Right lobe of liver (tissue), 6 donors: ENCODE measurements around the gene PHF21B. TPM values are rescaled to one million over a fixed set of nuclear protein-coding genes. Genes with fewer than 3 reads are reported as not detected.
A peak's percentile ranks its signal among the peaks of the same experiment; 100 is the strongest.

Experiments used
- ATAC-seq, 4 donors: fragments of 200-7000 bp; cut with Tn5 transposase; one replicate each; pipeline ENCODE4 v1.9.1; 2020; ENCODE audit warnings: mild to moderate bottlenecking in 4 of 4, moderate library complexity in 4 of 4
- DNase-seq, 3 donors: peaks; one replicate each; pipeline ENCODE4 v3.0.0-alpha.2; 2020
- H3K27ac ChIP-seq, 3 donors: fragments of 200-600 bp; one replicate each; pipeline ENCODE4 v1.8.0; 2022
- H3K27me3 ChIP-seq, 2 donors: fragments of 200-600 bp; one replicate each; pipeline ENCODE4 v1.8.0; 2022
- H3K36me3 ChIP-seq, 4 donors: fragments of 200-600 bp; sonication (generic) in 1 of 4; one replicate each; pipeline versions ENCODE4 v1.5.1 to v1.8.0; 2017 to 2022; ENCODE audit warnings: control low read depth in 1 of 4
- H3K4me1 ChIP-seq, 4 donors: fragments of 200-600 bp; sonication (generic) in 1 of 4; one replicate each; pipeline versions ENCODE4 v1.5.1 to v1.8.0; 2017 to 2022; ENCODE audit warnings: control low read depth in 1 of 4
- H3K4me3 ChIP-seq, 3 donors: fragments of 200-600 bp; one replicate each; pipeline ENCODE4 v1.8.0; 2022
- H3K9me3 ChIP-seq, 4 donors: fragments of 200-600 bp; sonication (generic) in 1 of 4; one replicate each; pipeline versions ENCODE4 v1.5.1 to v1.8.0; 2017 to 2022; ENCODE audit warnings: control low read depth in 1 of 4
- POLR2A ChIP-seq: fragments of 450-650 bp; IDR thresholded peaks from one replicate; pipeline ENCODE4 v1.6.1; 2017; ENCODE audit warnings: antibody characterized with exemption, mild to moderate bottlenecking
- WGBS: methylation state at CpG from one replicate; pipeline ENCODE4 v1.1.6; 2018; ENCODE audit warnings: low coverage, low lambda C conversion rate; ENCODE audit not compliant: insufficient coverage; ENCODE audit errors: missing lambda C conversion rate; 5-methylcytosine and 5-hydroxymethylcytosine counted together
- intact Hi-C, 2 donors: fragments of 100-400 bp; cut with DNase I; formaldehyde crosslinking; loops; one replicate each; pipeline versions ENCODE4 v1.11.2 to v1.14.1; 2022
- total RNA-seq, 6 experiments: library from RNA; depleted of rRNA in 2 of 6; stranded (reverse); fragments of >200 nt in 2 of 6; fragmentation: NEBNext Ultra II Directional in 3 of 6; extraction: Animal tissue kit (Norgen Biotek cat#: 25700) in 3 of 6; gene quantifications; one replicate each; pipeline versions ENCODE4 v1.1.0 to v1.2.4, GENCODE V29; 2016 to 2023
- TF ChIP-seq, protein P1 (sequence below), 4 donors: fragments of 200-600 bp in 3 of 4; fragments of 450-650 bp in 1 of 4; IDR thresholded peaks; one replicate each; pipeline versions ENCODE4 v1.5.1 to v1.8.0; 2016 to 2022; ENCODE audit warnings: antibody characterized with exemption in 4 of 4, mild to moderate bottlenecking in 2 of 4
- donor health status: DM: no; HTN: yes; CAD: no.
- donor health status: DM: no; HTN: no; CAD: no.
- donor health status: DM: no; HTN: no; CAD: no.
- donor health status: DM: no; HTN: yes; CAD: no.
- donor health status: DM: no; HTN: yes; CAD: no.

Gene PHF21B
- total RNA-seq, 6 experiments from 2014 or later: not detected

DNA sequence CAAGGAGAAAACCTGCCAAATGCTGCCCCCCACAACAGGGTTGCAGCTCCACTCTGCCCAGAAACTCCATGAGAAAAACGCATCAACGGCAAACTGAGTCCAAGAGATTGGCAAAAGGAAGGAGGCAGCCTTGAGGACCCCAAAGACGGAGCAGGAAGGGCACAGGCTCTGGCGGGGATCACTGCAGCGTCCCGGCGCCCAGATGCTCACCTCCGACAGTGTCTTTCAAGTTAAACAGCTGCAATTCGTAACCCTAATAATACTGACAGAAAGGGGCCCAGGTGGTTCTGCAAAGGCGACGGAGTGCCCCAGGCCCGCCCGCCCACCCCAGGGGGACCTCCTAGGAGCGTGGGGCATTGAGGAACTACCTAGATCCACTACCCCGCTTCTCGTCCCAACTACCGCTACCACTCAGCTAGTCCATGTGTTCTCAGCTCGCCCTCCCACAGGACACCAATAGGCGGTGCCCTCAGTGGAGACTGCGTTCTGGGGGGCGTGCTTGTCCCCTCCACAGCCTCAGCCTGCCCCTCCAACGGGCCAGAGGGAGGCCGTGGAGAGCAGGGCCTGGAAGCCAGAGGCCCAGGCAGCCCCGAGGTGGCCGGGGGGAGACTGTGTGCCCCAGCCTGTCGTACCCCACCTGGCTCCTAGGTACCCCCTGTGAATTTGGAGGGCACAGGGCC is 127.4 kb downstream of the PHF21B start:
- Histone ChIP-seq H3K9me3 (no peaks in the 10 kb centered on the region), H3K4me1 (no peaks in the 10 kb centered on the region), H3K36me3 (no peaks in the 10 kb centered on the region), H3K4me3 (no peak overlapping the region), H3K27me3 (no peaks in the 10 kb centered on the region), H3K27ac (no peak overlapping the region)
- ATAC-seq (no peak), DNase-seq (peak in 2 of 3 donors; percentile 30 to 31)
- TF ChIP-seq, protein P1, sequence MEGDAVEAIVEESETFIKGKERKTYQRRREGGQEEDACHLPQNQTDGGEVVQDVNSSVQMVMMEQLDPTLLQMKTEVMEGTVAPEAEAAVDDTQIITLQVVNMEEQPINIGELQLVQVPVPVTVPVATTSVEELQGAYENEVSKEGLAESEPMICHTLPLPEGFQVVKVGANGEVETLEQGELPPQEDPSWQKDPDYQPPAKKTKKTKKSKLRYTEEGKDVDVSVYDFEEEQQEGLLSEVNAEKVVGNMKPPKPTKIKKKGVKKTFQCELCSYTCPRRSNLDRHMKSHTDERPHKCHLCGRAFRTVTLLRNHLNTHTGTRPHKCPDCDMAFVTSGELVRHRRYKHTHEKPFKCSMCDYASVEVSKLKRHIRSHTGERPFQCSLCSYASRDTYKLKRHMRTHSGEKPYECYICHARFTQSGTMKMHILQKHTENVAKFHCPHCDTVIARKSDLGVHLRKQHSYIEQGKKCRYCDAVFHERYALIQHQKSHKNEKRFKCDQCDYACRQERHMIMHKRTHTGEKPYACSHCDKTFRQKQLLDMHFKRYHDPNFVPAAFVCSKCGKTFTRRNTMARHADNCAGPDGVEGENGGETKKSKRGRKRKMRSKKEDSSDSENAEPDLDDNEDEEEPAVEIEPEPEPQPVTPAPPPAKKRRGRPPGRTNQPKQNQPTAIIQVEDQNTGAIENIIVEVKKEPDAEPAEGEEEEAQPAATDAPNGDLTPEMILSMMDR (IDR thresholded peaks at IDR 0.05): no peak
- TF ChIP-seq POLR2A: no peak
- intact Hi-C loops: no loop called here
- no CpG with 5 or more reads among the region's 26 CpGs for WGBS

DNA sequence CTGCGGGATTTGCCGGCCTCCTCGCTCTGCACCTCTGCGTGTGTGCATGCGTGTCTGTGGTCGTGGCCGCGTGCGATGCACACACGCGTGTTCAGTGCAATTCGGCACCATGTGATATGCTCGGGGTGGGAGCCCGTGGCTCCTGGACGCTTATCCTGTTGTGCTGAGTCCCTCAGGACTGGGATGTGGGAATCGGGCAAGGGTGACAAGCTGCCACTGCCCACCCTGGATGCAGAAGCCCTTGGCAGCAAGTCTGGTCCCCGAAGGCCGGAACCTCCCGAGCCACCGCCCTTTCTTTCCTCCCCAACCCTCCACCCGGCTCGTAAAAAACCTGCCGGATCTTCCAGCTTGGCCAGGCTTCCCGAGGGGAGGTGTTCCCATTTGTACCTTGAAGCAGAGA is 128.2 kb downstream of the PHF21B start:
- no peak overlapping the region for H3K4me3 ChIP-seq
- ATAC-seq (no peak), DNase-seq (peak in 2 of 3 donors; percentile 28 to 32)
- 76% methylated on average over 13 of the region's 24 CpGs for WGBS
- intact Hi-C loops: no loop called here
- H3K9me3 ChIP-seq: no peaks in the 10 kb centered on the region
- no peaks in the 10 kb centered on the region for H3K27me3 ChIP-seq
- no peak for TF ChIP-seq POLR2A
- TF ChIP-seq, protein P1 (IDR thresholded peaks at IDR 0.05): no peak
- H3K4me1 ChIP-seq: no peaks in the 10 kb centered on the region
- no peaks in the 10 kb centered on the region for H3K36me3 ChIP-seq
- no peak overlapping the region for H3K27ac ChIP-seq

DNA sequence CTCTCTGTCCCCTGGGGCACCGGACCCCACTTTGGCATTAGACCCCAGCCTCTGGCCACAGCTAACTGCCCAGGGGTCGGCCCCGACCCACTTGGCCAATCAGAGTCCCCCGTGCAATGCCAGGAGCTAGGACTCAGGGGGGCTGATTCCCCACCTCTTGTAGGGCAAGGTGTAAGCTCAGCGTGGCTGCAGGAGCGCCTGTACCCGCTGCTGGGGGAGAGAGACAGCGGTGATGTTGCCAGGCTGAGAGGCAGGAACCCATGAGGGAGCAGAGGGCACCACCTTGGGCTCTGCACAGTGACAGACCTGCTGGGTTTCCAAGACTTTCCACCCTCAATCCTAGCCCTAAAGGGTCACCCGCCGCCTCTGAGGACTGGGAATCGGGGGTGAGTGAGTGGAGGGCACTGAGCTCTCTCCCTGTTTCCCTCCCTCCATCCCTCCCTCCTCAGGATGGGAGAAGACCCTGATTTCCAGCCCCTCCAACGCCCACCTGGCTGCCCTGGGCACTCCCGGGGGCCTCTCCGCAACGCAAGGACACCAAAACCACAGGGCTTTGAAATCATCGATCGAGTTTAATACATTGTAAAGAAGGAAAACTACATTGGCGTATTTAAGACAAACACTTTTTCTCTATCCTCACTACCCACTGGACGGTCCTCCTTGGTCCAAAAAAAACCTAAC is 129.1 kb downstream of the PHF21B start:
- WGBS: 20% methylated on average over 1 of the region's 19 CpGs
- peak in 1 of 3 donors; percentile 36 for DNase-seq
- no peak overlapping the region for H3K27ac ChIP-seq
- no peak overlapping the region for H3K4me3 ChIP-seq
- H3K36me3 ChIP-seq: no peaks in the 10 kb centered on the region
- no peaks in the 10 kb centered on the region for H3K9me3 ChIP-seq
- no peak for ATAC-seq
- H3K27me3 ChIP-seq: no peaks in the 10 kb centered on the region
- intact Hi-C loops: no loop called here
- TF ChIP-seq POLR2A: no peak
- TF ChIP-seq, protein P1 (IDR thresholded peaks at IDR 0.05): no peak
- H3K4me1 ChIP-seq: no peaks in the 10 kb centered on the region

DNA sequence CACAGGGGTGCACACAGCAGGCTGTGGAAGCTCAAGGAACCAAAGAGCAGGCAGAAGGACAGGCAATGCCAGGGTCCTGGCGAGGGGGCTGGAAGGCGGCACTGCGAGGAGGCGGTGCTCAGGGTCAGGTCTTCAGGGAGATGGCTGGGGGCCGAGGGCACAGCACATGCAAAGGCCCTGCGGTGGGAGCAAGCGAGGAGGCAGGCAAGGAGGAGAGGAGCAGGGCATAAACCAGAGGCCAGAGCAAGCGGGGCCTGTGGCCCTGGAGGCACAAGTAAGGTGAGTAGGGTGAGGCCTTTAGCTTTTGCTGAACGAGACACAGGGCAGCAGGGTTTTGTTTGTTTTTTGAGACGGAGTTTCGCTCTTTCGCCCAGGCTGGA is 130.5 kb downstream of the PHF21B start:
- intact Hi-C loops: no loop called here
- H3K4me3 ChIP-seq: no peak overlapping the region
- DNase-seq (no peak), ATAC-seq (no peak)
- no peaks in the 10 kb centered on the region for H3K9me3 ChIP-seq
- TF ChIP-seq, protein P1 (IDR thresholded peaks at IDR 0.05): no peak
- TF ChIP-seq POLR2A: no peak
- H3K27me3 ChIP-seq: no peaks in the 10 kb centered on the region
- no peaks in the 10 kb centered on the region for H3K4me1 ChIP-seq
- WGBS: 82% methylated on average over 11 of the region's 12 CpGs
- H3K36me3 ChIP-seq: no peaks in the 10 kb centered on the region
- no peak overlapping the region for H3K27ac ChIP-seq
